ENCODE data around the gene REM1. TPM values are rescaled to one million over a fixed set of nuclear protein-coding genes. Genes with fewer than 3 reads are reported as not detected.

Gene REM1
- total and polyA plus RNA-seq, 2 of the 13 experiments (the other 11 are each of a cell fraction or from before 2014, with no cell fraction given), result not detected

DNA sequence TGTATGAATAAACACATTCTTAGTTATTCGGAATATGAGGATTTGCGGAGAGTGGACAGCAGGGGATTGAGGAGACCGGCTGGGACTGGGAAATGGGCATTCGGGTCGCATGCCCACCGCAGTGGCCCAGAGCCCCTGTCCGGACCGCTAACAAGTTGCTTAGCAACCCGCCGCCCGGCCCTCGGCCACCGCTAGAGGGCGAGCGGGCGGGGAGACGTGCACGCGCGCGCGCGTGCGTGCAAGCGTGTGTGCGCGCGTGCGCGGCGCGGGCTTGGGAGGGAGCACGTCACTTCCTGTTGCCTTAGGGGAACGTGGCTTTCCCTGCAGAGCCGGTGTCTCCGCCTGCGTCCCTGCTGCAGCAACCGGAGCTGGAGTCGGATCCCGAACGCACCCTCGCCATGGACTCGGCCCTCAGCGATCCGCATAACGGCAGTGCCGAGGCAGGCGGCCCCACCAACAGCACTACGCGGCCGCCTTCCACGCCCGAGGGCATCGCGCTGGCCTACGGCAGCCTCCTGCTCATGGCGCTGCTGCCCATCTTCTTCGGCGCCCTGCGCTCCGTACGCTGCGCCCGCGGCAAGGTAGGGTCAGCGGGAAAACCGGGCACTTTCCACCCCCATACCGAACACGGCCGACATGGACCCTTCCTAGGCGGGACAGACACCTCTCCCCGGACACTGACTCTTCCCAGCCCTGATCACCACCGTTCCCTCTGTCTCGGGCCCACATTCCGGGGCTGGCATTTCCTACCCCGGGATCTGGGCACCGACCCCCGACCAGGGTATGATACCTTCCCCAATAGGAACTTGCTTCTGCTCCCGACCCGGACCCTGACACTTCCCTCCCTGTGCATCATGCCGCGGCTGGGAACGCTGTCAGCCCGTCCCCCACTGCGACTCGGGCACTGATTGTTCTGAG is 39.3 kb downstream of the REM1 start, which contains the start of gene HM13 (continued):
- TF ChIP-seq, protein P1, sequence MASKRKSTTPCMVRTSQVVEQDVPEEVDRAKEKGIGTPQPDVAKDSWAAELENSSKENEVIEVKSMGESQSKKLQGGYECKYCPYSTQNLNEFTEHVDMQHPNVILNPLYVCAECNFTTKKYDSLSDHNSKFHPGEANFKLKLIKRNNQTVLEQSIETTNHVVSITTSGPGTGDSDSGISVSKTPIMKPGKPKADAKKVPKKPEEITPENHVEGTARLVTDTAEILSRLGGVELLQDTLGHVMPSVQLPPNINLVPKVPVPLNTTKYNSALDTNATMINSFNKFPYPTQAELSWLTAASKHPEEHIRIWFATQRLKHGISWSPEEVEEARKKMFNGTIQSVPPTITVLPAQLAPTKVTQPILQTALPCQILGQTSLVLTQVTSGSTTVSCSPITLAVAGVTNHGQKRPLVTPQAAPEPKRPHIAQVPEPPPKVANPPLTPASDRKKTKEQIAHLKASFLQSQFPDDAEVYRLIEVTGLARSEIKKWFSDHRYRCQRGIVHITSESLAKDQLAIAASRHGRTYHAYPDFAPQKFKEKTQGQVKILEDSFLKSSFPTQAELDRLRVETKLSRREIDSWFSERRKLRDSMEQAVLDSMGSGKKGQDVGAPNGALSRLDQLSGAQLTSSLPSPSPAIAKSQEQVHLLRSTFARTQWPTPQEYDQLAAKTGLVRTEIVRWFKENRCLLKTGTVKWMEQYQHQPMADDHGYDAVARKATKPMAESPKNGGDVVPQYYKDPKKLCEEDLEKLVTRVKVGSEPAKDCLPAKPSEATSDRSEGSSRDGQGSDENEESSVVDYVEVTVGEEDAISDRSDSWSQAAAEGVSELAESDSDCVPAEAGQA (IDR thresholded peaks at IDR 0.05; ENCODE audit: low read depth), result peak; percentile 78; the same call in 1 of the 2 replicates
- TF ChIP-seq, protein P1 (CRISPR knock-in tag; IDR thresholded peaks at IDR 0.05; ENCODE audit: borderline replicate concordance), result 0 out of 2 replicates have a peak, but pooled peaks have one; percentile 47
- TF ChIP-seq HNRNPLL (IDR thresholded peaks at IDR 0.05; ENCODE audit: low read depth, low read length, poor library complexity, severe bottlenecking) (peak; percentile 98), ZNF224 (CRISPR knock-in tag; IDR thresholded peaks at IDR 0.05) (0 out of 2 replicates have a peak, but pooled peaks have one; percentile 80), ZBTB8A (CRISPR knock-in tag; IDR thresholded peaks at IDR 0.05; ENCODE audit: borderline replicate concordance, low read depth) (peak; percentile 60; the same call in 1 of the 2 replicates), ZNF296 (CRISPR knock-in tag; conservative IDR thresholded peaks at IDR 0.05) (no peak), ZNF615 (CRISPR knock-in tag; IDR thresholded peaks at IDR 0.05; ENCODE audit: borderline replicate concordance) (peak; percentile 95; the same call in 1 of the 2 replicates), GFI1 (CRISPR knock-in tag; IDR thresholded peaks at IDR 0.05; ENCODE audit: borderline replicate concordance) (peak; percentile 76), CCAR2 (optimal IDR thresholded peaks at IDR 0.05; ENCODE audit: low read depth, low read length) (peak; percentile 71), TBX3 (IDR thresholded peaks at IDR 0.05; ENCODE audit: borderline replicate concordance) (no peak), RBM39 (IDR thresholded peaks at IDR 0.05; ENCODE audit: low read depth, low read length, poor library complexity, severe bottlenecking) (peak; percentile 98), XRCC5 (optimal IDR thresholded peaks at IDR 0.05; ENCODE audit: low read length) (peak; percentile 99), CHD2 (IDR thresholded peaks at IDR 0.05; ENCODE audit: low read depth, low read length) (no peak), GTF3A (CRISPR knock-in tag; conservative IDR thresholded peaks at IDR 0.05) (no peak; the same call in none of the 2 replicates), SP4 (CRISPR knock-in tag; IDR thresholded peaks at IDR 0.05) (peak; percentile 55; the same call in 1 of the 2 replicates), ZNF674 (CRISPR knock-in tag; IDR thresholded peaks at IDR 0.05; ENCODE audit: low read depth) (peak; percentile 97; the same call in 1 of the 2 replicates), PAX8 (CRISPR knock-in tag; IDR thresholded peaks at IDR 0.05; ENCODE audit: borderline replicate concordance) (0 out of 2 replicates have a peak, but pooled peaks have one; percentile 57), TAF1 (CRISPR knock-in tag; IDR thresholded peaks at IDR 0.05) (peak; percentile 98), ZNF772 (CRISPR knock-in tag; IDR thresholded peaks at IDR 0.05) (peak; percentile 99; the same call in 1 of the 2 replicates), CENPT (CRISPR knock-in tag; IDR thresholded peaks at IDR 0.05; ENCODE audit: low read depth) (peak; percentile 97), SMAD3 (CRISPR knock-in tag; IDR thresholded peaks at IDR 0.05) (peak; percentile 46; the same call in 1 of the 2 replicates)
- TF ChIP-seq, protein P2, sequence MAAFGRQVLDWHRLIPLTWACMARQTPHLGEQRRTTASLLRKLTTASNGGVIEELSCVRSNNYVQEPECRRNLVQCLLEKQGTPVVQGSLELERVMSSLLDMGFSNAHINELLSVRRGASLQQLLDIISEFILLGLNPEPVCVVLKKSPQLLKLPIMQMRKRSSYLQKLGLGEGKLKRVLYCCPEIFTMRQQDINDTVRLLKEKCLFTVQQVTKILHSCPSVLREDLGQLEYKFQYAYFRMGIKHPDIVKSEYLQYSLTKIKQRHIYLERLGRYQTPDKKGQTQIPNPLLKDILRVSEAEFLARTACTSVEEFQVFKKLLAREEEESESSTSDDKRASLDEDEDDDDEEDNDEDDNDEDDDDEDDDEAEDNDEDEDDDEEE (CRISPR knock-in tag; IDR thresholded peaks at IDR 0.05), result peak; percentile 99

All from HepG2 (cell line).